GM12878 (cell line): ENCODE data around the gene ANKRD55. TPM values are rescaled to one million over a fixed set of nuclear protein-coding genes. Genes with fewer than 3 reads are reported as not detected.

Experiments
- BCLAF1 ChIP-seq: fragments of 450-650 bp; IDR thresholded peaks from 2 replicates; pipeline ENCODE4 v1.6.1; 2017; ENCODE audit warnings: antibody characterized with exemption, mild to moderate bottlenecking, moderate library complexity
- NKRF ChIP-seq: fragments of 450-650 bp; conservative IDR thresholded peaks from 2 replicates; pipeline ENCODE4 v1.6.1; 2017; ENCODE audit warnings: mild to moderate bottlenecking, moderate library complexity
- SKIL ChIP-seq: fragments of 450-650 bp; IDR thresholded peaks from 2 replicates; pipeline ENCODE4 v1.6.1; 2017; ENCODE audit warnings: mild to moderate bottlenecking, low read depth, inconsistent platforms; ENCODE audit not compliant: poor library complexity, severe bottlenecking
- ZNF592 ChIP-seq: fragments of 450-650 bp; IDR thresholded peaks from 2 replicates; pipeline ENCODE4 v1.6.1; 2017; ENCODE audit warnings: mild to moderate bottlenecking, moderate library complexity
- polyA plus RNA-seq, 11 experiments: library from polyadenylated mRNA; depleted of rRNA in 4 of 11; unstranded in 6 of 11; stranded (reverse) in 5 of 11; fragments of >200 nt; fragmentation: Nextera tagmentation in 4 of 11; fragmentation: Illumina TruSeq in 1 of 11; extraction: Ambion mirVana in 4 of 11; extraction: Trizol in 1 of 11; gene quantifications; 1 replicate in 1 of 11; 2 replicates in 10 of 11; pipeline versions ENCODE4 v1.2.1 to v1.2.3, GENCODE V29; 2011 to 2016; ENCODE audit warnings: inconsistent platforms in 2 of 11, missing spikeins in 2 of 11, low read depth in 1 of 11
- total RNA-seq, 4 experiments: library from RNA; depleted of rRNA in 3 of 4; stranded (reverse); fragments of >200 nt in 3 of 4; fragmentation: Illumina TruSeq in 1 of 4; extraction: Trizol in 1 of 4; gene quantifications; 2 replicates each; pipeline versions ENCODE4 v1.2.1 to v1.2.3, GENCODE V29; 2013 to 2021

The ANKRD55 gene
- total and polyA plus RNA-seq, 10 of the 15 experiments (the other 5 are each of a cell fraction or from before 2014, with no cell fraction given): 0.04 TPM; not detected in 9

GRCh38 chr5:56168066-56168478 is 65.1 kb downstream of the ANKRD55 start (continued):
- TF ChIP-seq ZNF592 (no peak), NKRF (no peak), SKIL (no peak), BCLAF1 (no peak)
